AG10803 (cell line): ENCODE data around the gene CMTM8.

Experiments used
- DNase-seq: peaks from one replicate; pipeline ENCODE4 v3.0.0; 2010; ENCODE audit warnings: low read depth
- H3K4me3 ChIP-seq: 2 replicates; pipeline ENCODE4 v1.5.1; 2011; ENCODE audit warnings: mild to moderate bottlenecking, low read length, control low read depth
- TF ChIP-seq, protein P1 (sequence below): conservative IDR thresholded peaks from 2 replicates; pipeline ENCODE4 v1.5.1; 2011; ENCODE audit warnings: mild to moderate bottlenecking, low read length, control low read depth, inconsistent platforms

CMTM8 gene

DNA sequence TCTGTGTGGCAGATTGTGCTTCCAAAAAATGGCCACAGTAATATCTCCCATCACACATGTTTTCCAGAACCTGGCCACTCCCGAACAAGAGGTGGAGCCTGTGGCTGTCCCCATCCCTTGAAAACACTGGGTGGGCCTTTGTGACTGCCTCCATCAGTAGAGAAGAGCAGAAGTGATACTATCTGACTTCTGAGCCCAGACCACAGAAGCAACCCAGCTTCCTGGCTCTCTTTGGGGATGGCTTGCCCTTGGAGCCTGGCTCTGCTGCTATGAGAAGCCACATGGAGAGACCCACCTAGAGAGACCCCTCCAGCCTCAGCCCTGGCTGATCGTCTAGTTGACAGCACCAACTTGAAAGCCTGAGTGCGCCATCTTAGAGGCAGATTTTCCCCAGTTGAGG, 39.8 kb upstream of the CMTM8 start:
- DNase-seq = no peak
- TF ChIP-seq, protein P1, sequence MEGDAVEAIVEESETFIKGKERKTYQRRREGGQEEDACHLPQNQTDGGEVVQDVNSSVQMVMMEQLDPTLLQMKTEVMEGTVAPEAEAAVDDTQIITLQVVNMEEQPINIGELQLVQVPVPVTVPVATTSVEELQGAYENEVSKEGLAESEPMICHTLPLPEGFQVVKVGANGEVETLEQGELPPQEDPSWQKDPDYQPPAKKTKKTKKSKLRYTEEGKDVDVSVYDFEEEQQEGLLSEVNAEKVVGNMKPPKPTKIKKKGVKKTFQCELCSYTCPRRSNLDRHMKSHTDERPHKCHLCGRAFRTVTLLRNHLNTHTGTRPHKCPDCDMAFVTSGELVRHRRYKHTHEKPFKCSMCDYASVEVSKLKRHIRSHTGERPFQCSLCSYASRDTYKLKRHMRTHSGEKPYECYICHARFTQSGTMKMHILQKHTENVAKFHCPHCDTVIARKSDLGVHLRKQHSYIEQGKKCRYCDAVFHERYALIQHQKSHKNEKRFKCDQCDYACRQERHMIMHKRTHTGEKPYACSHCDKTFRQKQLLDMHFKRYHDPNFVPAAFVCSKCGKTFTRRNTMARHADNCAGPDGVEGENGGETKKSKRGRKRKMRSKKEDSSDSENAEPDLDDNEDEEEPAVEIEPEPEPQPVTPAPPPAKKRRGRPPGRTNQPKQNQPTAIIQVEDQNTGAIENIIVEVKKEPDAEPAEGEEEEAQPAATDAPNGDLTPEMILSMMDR = no peak
- no peak overlapping the region for H3K4me3 ChIP-seq

DNA sequence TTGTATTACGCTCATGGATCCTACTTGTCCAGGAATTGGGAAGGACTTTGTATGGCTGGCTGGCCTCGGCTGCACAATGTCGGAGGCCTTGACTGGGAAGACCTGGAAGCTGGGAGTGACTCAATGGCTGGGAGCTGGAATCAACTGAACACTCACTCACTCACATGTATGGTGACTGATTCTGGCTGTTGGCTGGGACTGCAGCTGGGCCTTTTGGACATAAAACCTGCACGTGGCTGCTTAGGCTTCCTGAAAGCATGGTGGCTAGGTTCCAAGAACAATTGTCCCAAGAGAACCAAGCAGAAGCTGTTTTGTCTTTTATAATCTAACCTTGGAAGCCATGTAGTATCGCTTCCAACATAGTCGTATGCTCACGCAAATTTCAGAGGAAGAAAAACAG, 38.0 kb upstream of the CMTM8 start:
- no peak for DNase-seq
- TF ChIP-seq, protein P1 = no peak
- no peak overlapping the region for H3K4me3 ChIP-seq

GRCh38 chr3:32200992-32201758, 37.3 kb upstream of the CMTM8 start:
- TF ChIP-seq, protein P1 = no peak
- no peak overlapping the region for H3K4me3 ChIP-seq
- DNase-seq = no peak

GRCh38 chr3:32202496-32202895, 36.0 kb upstream of the CMTM8 start:
- H3K4me3 ChIP-seq = no peak overlapping the region
- no peak for DNase-seq
- TF ChIP-seq, protein P1 = no peak

- TF ChIP-seq, protein P1 = no peak
- no peak for DNase-seq
- no peak overlapping the region for H3K4me3 ChIP-seq
These were observed 34.6 kb upstream of the CMTM8 start for GRCh38 chr3:32203854-32204253.

DNA sequence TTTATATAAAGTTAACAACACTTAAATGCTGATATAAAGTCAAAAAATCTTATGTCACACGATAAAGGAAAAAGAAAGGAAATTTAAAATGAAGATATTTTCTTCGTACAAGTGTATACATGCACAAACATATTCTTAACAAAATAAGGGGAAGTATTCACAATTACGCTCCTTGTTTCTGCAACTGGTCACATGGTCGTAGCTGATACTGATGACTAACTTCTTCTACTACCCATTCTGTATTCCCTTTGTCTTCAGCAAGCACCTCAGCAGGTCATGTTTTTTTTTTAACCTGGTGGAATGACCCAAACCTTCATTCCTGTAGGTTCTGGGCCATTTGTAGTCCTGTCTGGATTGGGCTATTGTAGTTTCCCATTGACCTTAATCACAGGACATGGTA, 30.0 kb upstream of the CMTM8 start:
- TF ChIP-seq, protein P1 = no peak
- DNase-seq = no peak
- no peak overlapping the region for H3K4me3 ChIP-seq

DNA sequence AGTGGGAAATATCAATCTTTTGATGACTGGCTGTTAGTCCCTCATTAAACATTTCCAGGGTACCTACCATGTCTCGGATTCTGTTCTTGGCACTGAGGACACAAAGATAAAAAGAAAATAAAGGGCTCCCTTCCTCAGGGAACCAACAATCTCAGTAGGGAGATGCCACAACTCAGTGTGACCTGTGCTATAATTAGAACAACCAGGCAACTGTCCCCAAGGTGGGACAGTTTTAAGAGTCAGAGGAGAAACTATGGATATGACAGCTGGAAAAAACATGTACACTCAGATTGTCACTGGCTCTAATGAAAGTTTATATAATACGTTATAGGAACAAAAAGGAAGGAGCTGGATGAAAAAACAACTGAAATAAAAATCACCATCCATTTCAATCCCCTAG, 23.3 kb upstream of the CMTM8 start:
- TF ChIP-seq, protein P1 = no peak
- no peak for DNase-seq
- H3K4me3 ChIP-seq = no peak overlapping the region
